NT2/D1 (cell line): ENCODE results near the gene CCNK.
A peak's percentile ranks its signal among the peaks of the same experiment; 100 is the strongest.

ENCODE experiments used
- DNase-seq: peaks from one replicate; pipeline ENCODE4 v3.0.0-alpha.2; 2011; ENCODE audit warnings: low read depth, low spot score
- H3K27me3 ChIP-seq: 2 replicates; pipeline ENCODE4 v1.6.0; 2011; ENCODE audit warnings: mild to moderate bottlenecking; ENCODE audit not compliant: insufficient read length, insufficient read depth
- H3K36me3 ChIP-seq: 2 replicates; pipeline ENCODE4 v1.6.1; 2011; ENCODE audit warnings: mild to moderate bottlenecking, low read length, mixed read lengths; ENCODE audit not compliant: insufficient read depth, insufficient read length
- H3K4me1 ChIP-seq: 2 replicates; pipeline ENCODE4 v1.5.1; 2011; ENCODE audit not compliant: insufficient read depth, insufficient read length
- H3K4me3 ChIP-seq: 2 replicates; pipeline ENCODE4 v1.5.1; 2011; ENCODE audit warnings: low read depth; ENCODE audit not compliant: insufficient read length
- H3K9ac ChIP-seq: 2 replicates; pipeline ENCODE4 v1.6.0; 2011; ENCODE audit warnings: low read depth; ENCODE audit not compliant: insufficient read length
- H3K9me3 ChIP-seq: 2 replicates; pipeline ENCODE4 v1.5.1; 2011; ENCODE audit warnings: mild to moderate bottlenecking, low read length; ENCODE audit not compliant: insufficient read depth
- SUZ12 ChIP-seq: IDR thresholded peaks from 2 replicates; pipeline ENCODE4 v1.6.1; 2011; ENCODE audit not compliant: insufficient read length, insufficient read depth; ENCODE audit errors: extremely low read depth
- YY1 ChIP-seq: IDR thresholded peaks from 2 replicates; pipeline ENCODE4 v1.6.1; 2011; ENCODE audit not compliant: insufficient read length, insufficient read depth
- ZNF274 ChIP-seq: IDR thresholded peaks from 2 replicates; pipeline ENCODE4 v1.6.1; 2011; ENCODE audit warnings: mild to moderate bottlenecking, low read depth, low read length

CCNK gene

GRCh38 chr14:99480917-99481744 is at the start of gene CCNK:
Gene CCNK (plus strand): TSS chr14:99481409. CDS start chr14:99492678, 11,269 bp downstream.
- H3K9ac ChIP-seq, result peak within 1 kb of the TSS; percentile 86
- no peaks in the 10 kb centered on the region for H3K36me3 ChIP-seq
- DNase-seq, result peak; percentile 96
- H3K4me3 ChIP-seq, result peak within 1 kb of the TSS; percentile 76
- H3K4me1 ChIP-seq, result peaks cover 4% of the 10 kb centered on the region
- H3K9me3 ChIP-seq, result no peaks in the 10 kb centered on the region
- H3K27me3 ChIP-seq, result no peaks in the 10 kb centered on the region
- TF ChIP-seq SUZ12, result no peak
- no peak for TF ChIP-seq ZNF274
- TF ChIP-seq YY1, result peak; percentile 86

DNA sequence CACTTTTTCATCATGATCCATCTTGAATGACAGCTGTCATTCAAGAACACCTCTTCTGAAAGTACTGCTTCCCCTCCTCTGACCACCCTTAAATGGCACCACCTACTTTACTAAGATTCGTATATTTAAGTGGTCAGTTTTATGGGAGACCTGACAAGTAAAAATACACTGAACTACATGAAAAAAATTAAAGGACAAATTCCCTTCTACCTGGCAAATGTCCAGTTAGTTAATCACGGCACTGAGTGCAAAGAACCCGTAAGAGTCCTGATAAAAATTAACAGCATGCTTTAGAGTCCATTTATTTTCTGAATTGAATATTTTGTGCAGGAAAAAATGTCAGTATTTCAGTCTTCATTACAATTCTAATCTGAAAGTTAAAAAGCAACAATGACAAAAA is 49.2 kb upstream of the CCNK start:
- TF ChIP-seq ZNF274 (no peak), YY1 (no peak), SUZ12 (no peak)
- no peak overlapping the region for H3K4me3 ChIP-seq
- peaks cover 14% of the 10 kb centered on the region; the same call in 1 of the 2 replicates for H3K9me3 ChIP-seq
- H3K36me3 ChIP-seq, result peaks cover 33% of the 10 kb centered on the region
- peaks cover 6% of the 10 kb centered on the region for H3K4me1 ChIP-seq
- H3K27me3 ChIP-seq, result no peaks in the 10 kb centered on the region
- H3K9ac ChIP-seq, result no peak overlapping the region
- no peak for DNase-seq

GRCh38 chr14:99432485-99432884 is 48.7 kb upstream of the CCNK start:
- Histone ChIP-seq H3K9ac (no peak overlapping the region), H3K36me3 (peaks cover 38% of the 10 kb centered on the region), H3K9me3 (peaks cover 14% of the 10 kb centered on the region; the same call in 1 of the 2 replicates), H3K4me1 (peaks cover 6% of the 10 kb centered on the region), H3K27me3 (no peaks in the 10 kb centered on the region), H3K4me3 (no peak overlapping the region)
- TF ChIP-seq SUZ12, result no peak
- no peak for TF ChIP-seq YY1
- TF ChIP-seq ZNF274, result no peak
- DNase-seq, result no peak

- H3K36me3 ChIP-seq, result peaks cover 47% of the 10 kb centered on the region
Measured at GRCh38 chr14:99435327-99435726, 45.9 kb upstream of the CCNK start.

DNA sequence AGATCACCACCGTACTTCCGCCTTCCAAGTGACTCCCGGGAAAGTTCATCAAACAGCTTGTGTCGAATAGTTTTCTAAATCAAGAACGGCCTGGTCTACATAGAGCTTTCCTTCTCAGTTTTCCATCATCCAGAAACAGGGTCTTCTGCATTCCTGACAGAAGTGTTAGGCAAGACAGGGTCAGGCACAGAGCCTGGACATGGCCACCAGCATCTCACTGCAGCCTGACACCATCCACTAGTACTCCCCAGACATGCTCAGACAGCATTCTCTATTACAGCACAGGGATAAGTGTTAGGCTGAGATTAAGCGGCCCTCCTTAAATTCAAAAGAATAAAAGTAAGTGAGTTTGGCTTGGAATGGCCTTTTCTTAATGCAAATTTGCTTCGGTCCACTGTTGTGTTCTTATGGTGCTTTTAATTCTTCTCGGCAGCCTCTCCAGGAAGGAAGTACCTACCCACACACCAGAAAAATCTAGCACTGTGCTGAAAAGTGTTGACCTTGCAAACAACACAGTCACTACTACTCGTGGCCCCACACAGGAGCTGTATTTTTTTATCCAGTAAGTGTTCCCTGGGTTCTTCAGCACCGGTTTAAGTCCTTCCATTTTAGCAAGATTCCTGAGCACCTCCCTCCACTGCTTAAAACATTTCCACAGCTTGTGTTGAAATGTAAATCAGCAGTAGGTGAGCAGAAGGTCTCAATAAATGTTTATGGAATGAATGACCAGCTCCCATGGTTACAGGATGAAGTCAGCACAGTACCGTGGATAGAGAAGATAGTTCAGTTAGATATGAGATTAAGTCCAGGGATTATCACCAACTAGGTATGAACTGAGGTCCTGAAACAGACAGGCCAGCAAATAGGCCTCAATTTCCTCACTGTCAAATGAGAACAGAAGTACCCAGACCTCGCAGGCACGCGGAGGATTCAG is 44.7 kb upstream of the CCNK start:
- no peak overlapping the region for H3K4me3 ChIP-seq
- H3K4me1 ChIP-seq, result peaks cover 2% of the 10 kb centered on the region
- H3K9me3 ChIP-seq, result no peaks in the 10 kb centered on the region
- H3K36me3 ChIP-seq, result peaks cover 50% of the 10 kb centered on the region
- no peak overlapping the region for H3K9ac ChIP-seq
- H3K27me3 ChIP-seq, result no peaks in the 10 kb centered on the region
- DNase-seq, result no peak
- TF ChIP-seq SUZ12, result no peak
- TF ChIP-seq YY1, result no peak
- TF ChIP-seq ZNF274, result no peak

More at GRCh38 chr14:99435327-99435726, 45.9 kb upstream of the CCNK start:
- Histone ChIP-seq H3K27me3 (no peaks in the 10 kb centered on the region), H3K4me1 (peaks cover 4% of the 10 kb centered on the region), H3K9ac (no peak overlapping the region), H3K4me3 (no peak overlapping the region), H3K9me3 (no peaks in the 10 kb centered on the region)
- TF ChIP-seq SUZ12 (no peak), YY1 (no peak), ZNF274 (no peak)
- no peak for DNase-seq

GRCh38 chr14:99437706-99438105 is 43.5 kb upstream of the CCNK start:
- Histone ChIP-seq H3K9ac (no peak overlapping the region), H3K9me3 (0 out of 2 replicates have a peak, but pooled peaks cover 3% of the 10 kb centered on the region), H3K36me3 (peaks cover 46% of the 10 kb centered on the region), H3K27me3 (no peaks in the 10 kb centered on the region), H3K4me1 (no peaks in the 10 kb centered on the region), H3K4me3 (no peak overlapping the region)
- no peak for DNase-seq
- TF ChIP-seq YY1 (no peak), SUZ12 (no peak), ZNF274 (no peak)

- Histone ChIP-seq H3K4me1 (no peaks in the 10 kb centered on the region), H3K4me3 (no peak overlapping the region), H3K9ac (no peak overlapping the region), H3K9me3 (0 out of 2 replicates have a peak, but pooled peaks cover 4% of the 10 kb centered on the region), H3K27me3 (no peaks in the 10 kb centered on the region), H3K36me3 (peaks cover 47% of the 10 kb centered on the region)
- TF ChIP-seq SUZ12 (no peak), YY1 (no peak), ZNF274 (no peak)
- DNase-seq, result no peak
Measured at GRCh38 chr14:99440278-99440677, 40.9 kb upstream of the CCNK start.
